HEK293T (cell line): ENCODE measurements around the gene IL10.

Experiments used
- CTCF ChIA-PET: fragments of 350-600 bp; formaldehyde crosslinking; extraction: SDS; loops from one replicate; lab custom pipeline; 2021; ENCODE audit warnings: antibody characterized with exemption, inconsistent platforms; lab: Yijun Ruan, JAX
- POLR2A ChIA-PET: fragments of 350-600 bp; formaldehyde crosslinking; extraction: SDS; loops from one replicate; lab custom pipeline; 2020; ENCODE audit warnings: antibody characterized with exemption, inconsistent platforms; lab: Yijun Ruan, JAX
- DNase-seq: peaks from one replicate; pipeline ENCODE4 v3.0.0; 2012; ENCODE audit warnings: mixed read lengths; ENCODE audit errors: extremely low spot score
- ARNT ChIP-seq: fragments of 450-650 bp; IDR thresholded peaks from 2 replicates; pipeline ENCODE4 v1.6.1; 2017; ENCODE audit warnings: mild to moderate bottlenecking
- BHLHE40 ChIP-seq: fragments of 450-650 bp; IDR thresholded peaks from 2 replicates; pipeline ENCODE4 v1.6.1; 2016; ENCODE audit warnings: mild to moderate bottlenecking, moderate library complexity, borderline replicate concordance
- CTBP1 ChIP-seq: fragments of 450-650 bp; IDR thresholded peaks from 2 replicates; pipeline ENCODE4 v1.6.1; 2016; ENCODE audit warnings: borderline replicate concordance
- ELF4 ChIP-seq: fragments of 450-650 bp; IDR thresholded peaks from 2 replicates; pipeline ENCODE4 v1.6.1; 2017; ENCODE audit warnings: antibody characterized with exemption
- FOXA1 ChIP-seq: fragments of 450-650 bp; IDR thresholded peaks from 2 replicates; pipeline ENCODE4 v1.6.1; 2016; ENCODE audit warnings: mild to moderate bottlenecking
- FOXK2 ChIP-seq: fragments of 450-650 bp; IDR thresholded peaks from 2 replicates; pipeline ENCODE4 v1.6.1; 2016; ENCODE audit warnings: mild to moderate bottlenecking
- FOXM1 ChIP-seq: fragments of 450-650 bp; IDR thresholded peaks from 2 replicates; pipeline ENCODE4 v1.6.1; 2017; ENCODE audit warnings: mild to moderate bottlenecking, borderline replicate concordance
- HDGF ChIP-seq: fragments of 450-650 bp; IDR thresholded peaks from 2 replicates; pipeline ENCODE4 v1.6.1; 2017; ENCODE audit warnings: antibody characterized with exemption, borderline replicate concordance
- L3MBTL2 ChIP-seq: fragments of 450-650 bp; conservative IDR thresholded peaks from 2 replicates; pipeline ENCODE4 v1.6.1; 2016; ENCODE audit warnings: mild to moderate bottlenecking
- LEF1 ChIP-seq: fragments of 450-650 bp; IDR thresholded peaks from 2 replicates; pipeline ENCODE4 v1.6.1; 2017; ENCODE audit warnings: mild to moderate bottlenecking, borderline replicate concordance
- NFRKB ChIP-seq: fragments of 450-650 bp; IDR thresholded peaks from 2 replicates; pipeline ENCODE4 v1.6.1; 2016; ENCODE audit warnings: mild to moderate bottlenecking, moderate library complexity
- PKNOX1 ChIP-seq: fragments of 450-650 bp; IDR thresholded peaks from 2 replicates; pipeline ENCODE4 v1.6.1; 2016
- SP1 ChIP-seq: fragments of 450-650 bp; IDR thresholded peaks from 2 replicates; pipeline ENCODE4 v1.6.1; 2017
- SUZ12 ChIP-seq: fragments of 450-650 bp; IDR thresholded peaks from 2 replicates; pipeline ENCODE4 v1.6.1; 2016; ENCODE audit warnings: mild to moderate bottlenecking
- TARDBP ChIP-seq: fragments of 450-650 bp; IDR thresholded peaks from 2 replicates; pipeline ENCODE4 v1.6.1; 2016
- ZNF384 ChIP-seq: fragments of 450-650 bp; IDR thresholded peaks from 2 replicates; pipeline ENCODE4 v1.6.1; 2016

Gene IL10

GRCh38 chr1:206732992-206733391 is 39.3 kb downstream of the IL10 start:
- ChIA-PET CTCF (interaction anchor here (2.3 kb wide), 1 partner anchor 76 kb away, joined by 8 read pairs; no protein-coding TSS in a partner anchor), POLR2A (no interaction called here)
- TF ChIP-seq FOXA1 (no peak), SUZ12 (no peak), L3MBTL2 (no peak), ELF4 (no peak), ZNF384 (no peak), CTBP1 (no peak), FOXK2 (no peak), NFRKB (no peak), PKNOX1 (no peak), HDGF (no peak), TARDBP (no peak), FOXM1 (no peak), SP1 (no peak), ARNT (no peak), LEF1 (no peak), BHLHE40 (no peak)
- DNase-seq: no peak

- DNase-seq: no peak
- CTCF ChIA-PET: no interaction called here
- TF ChIP-seq TARDBP: no peak
- no peak for TF ChIP-seq FOXM1
- TF ChIP-seq ZNF384: no peak
- TF ChIP-seq LEF1: no peak
- no peak for TF ChIP-seq BHLHE40
- POLR2A ChIA-PET: no interaction called here
Measured at GRCh38 chr1:206732508-206732907, 39.8 kb downstream of the IL10 start.

- POLR2A ChIA-PET: no interaction called here
- CTCF ChIA-PET: no interaction called here
Measured at GRCh38 chr1:206729507-206729906, 42.8 kb downstream of the IL10 start.

GRCh38 chr1:206729050-206729449 is 43.2 kb downstream of the IL10 start:
- ChIA-PET CTCF (no interaction called here), POLR2A (no interaction called here)
- TF ChIP-seq FOXK2: no peak
- no peak for TF ChIP-seq CTBP1
- TF ChIP-seq ARNT: no peak
- TF ChIP-seq TARDBP: no peak
- TF ChIP-seq FOXA1: no peak
- no peak for TF ChIP-seq HDGF
- no peak for TF ChIP-seq ZNF384
- no peak for TF ChIP-seq SP1
- TF ChIP-seq BHLHE40: no peak
- DNase-seq: no peak

More at GRCh38 chr1:206729507-206729906, 42.8 kb downstream of the IL10 start:
- no peak for DNase-seq
- TF ChIP-seq ELF4 (no peak), ARNT (no peak), NFRKB (no peak), ZNF384 (no peak), SUZ12 (no peak), BHLHE40 (no peak), SP1 (no peak), FOXK2 (no peak), L3MBTL2 (no peak), FOXM1 (no peak), HDGF (no peak), CTBP1 (no peak), FOXA1 (no peak), PKNOX1 (no peak), LEF1 (no peak), TARDBP (no peak)

GRCh38 chr1:206728697-206728987 is 43.7 kb downstream of the IL10 start:
- no peak for TF ChIP-seq PKNOX1
- no peak for TF ChIP-seq HDGF
- TF ChIP-seq ELF4: no peak
- no peak for TF ChIP-seq FOXK2
- TF ChIP-seq SUZ12: no peak
- TF ChIP-seq L3MBTL2: no peak
- no peak for TF ChIP-seq LEF1
- no peak for TF ChIP-seq ARNT
- no peak for TF ChIP-seq SP1
- no peak for TF ChIP-seq CTBP1
- TF ChIP-seq FOXA1: no peak
- ChIA-PET POLR2A (no interaction called here), CTCF (no interaction called here)
- no peak for DNase-seq

- TF ChIP-seq NFRKB (no peak), LEF1 (no peak), PKNOX1 (no peak), FOXM1 (no peak), SUZ12 (no peak), HDGF (no peak), SP1 (no peak), ELF4 (no peak), FOXK2 (no peak), ZNF384 (no peak), CTBP1 (no peak)
- DNase-seq: no peak
- ChIA-PET POLR2A (no interaction called here), CTCF (no interaction called here)
Measured at GRCh38 chr1:206727981-206728696, 44.2 kb downstream of the IL10 start.
